ENCODE measurements around the gene PLD6.
"Not testable (repeated sequence)": the region's sequence is repeated elsewhere in the genome, so short reads cannot be mapped to it uniquely, and the experiment has no call there.

Gene PLD6

GRCh38 chr17:17172001-17172939, 33.9 kb downstream of the PLD6 start:
- no peak for DNase-seq

DNA sequence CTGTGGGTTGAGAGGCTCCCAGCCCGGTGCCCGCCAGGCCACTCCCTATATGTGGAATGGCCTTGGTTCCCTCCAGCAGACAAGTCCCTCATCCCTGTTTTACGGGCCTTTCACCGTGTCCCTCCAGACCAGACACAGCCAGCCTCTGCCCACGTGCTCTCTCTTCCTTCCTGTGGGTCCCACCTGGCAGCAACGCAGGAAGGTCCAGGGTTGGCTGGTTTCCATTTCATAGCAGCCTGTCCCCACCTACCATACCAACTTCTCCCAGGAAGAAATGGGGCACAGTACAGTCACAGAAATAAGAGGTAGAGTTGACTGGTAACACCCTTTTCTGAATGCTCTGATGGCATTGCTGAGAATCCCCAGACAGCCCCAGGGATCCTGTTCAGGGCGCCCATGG, 34.9 kb downstream of the PLD6 start:
- DNase-seq = no peak

DNA sequence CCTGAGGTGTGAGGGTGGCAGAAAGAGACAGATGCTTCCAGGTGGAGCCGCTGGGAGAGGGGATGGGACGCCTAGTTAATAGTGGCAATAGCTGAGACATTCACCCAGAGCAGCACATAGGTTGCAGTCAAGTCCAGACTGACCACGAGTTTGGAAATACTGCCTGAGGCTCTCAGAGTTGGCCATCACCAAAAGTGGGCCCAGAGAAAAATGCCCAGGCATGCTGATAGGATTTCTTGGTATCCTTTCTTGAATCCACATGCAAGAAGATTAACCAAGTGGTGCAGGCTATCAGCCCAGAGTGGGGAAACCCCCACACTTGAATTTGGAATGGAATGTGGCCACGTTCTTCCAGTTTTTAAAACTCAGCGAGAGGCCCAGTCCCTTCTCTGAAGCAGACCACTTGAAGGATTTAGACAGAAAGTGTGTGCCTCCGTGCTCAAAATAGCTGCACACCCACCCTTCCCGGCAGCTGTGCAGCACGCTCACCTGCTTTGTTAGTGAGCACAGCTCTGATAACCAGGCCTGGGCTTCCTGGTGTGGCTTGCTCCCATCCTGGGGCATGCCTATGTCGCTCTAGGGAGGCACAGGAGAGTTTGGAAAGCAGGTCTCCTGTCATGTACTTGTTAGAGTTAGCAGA, 35.7 kb downstream of the PLD6 start:
- DNase-seq = no peak

DNA sequence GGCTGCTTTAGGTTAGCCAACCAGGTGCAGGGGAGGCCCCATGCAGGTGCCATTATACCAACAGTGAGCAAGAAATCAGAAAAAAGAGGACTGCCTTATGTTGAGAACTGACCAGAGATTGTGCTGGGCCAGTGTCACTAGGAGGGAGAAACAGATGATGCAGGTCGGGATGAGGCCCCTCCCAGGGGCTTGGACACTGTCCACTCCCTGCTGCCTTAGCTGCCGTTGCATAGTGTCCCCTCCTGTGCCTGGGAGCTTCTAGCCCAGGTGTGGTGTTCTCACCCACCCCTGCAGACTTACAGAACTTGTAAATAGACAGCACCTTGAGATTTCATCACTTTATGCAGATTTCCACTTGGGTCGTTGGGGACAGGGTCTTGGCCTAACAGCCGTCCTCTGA, 36.7 kb downstream of the PLD6 start:
- DNase-seq = no peak

DNA sequence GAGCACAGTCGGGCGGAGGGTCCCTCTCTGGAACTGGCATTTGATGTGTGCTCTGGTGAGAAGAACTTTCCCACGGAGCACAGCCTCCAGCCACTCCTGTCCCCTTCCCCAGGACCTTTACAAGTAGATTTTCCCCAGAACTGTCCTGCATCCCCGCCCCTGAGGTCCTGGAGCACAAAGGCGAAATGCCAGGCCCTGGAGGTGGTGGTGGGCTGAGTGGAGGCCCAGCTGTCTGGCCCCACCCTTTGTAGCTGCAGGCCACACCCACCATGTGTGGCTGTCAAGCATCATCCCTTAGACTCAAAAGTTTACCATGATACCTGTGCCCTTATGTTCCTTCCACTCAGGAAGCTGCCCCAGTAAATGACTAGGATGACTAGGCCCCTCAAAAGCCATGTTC, 37.7 kb downstream of the PLD6 start:
- no peak for DNase-seq

DNA sequence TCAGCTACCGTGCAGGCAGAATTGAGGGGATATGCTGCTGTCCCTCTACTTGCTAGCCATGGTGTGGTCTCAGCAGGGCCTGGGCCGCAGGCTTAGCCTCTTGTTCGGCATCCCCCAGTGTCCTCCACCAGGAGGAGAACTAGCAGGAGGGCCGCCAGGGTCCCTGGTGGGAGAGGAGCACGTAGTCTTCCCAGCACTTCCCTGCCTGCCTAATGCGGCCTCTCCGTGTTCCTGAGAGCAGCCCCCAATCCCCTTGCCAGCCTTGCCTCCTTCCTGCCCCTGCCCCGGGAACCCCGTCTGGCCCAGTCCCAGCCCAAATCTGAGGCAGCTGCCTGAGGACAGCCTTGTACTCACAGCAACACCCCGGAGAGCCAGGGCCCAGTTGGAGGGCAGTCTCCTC, 38.1 kb downstream of the PLD6 start:
- no peak for DNase-seq

GRCh38 chr17:17167356-17167755, 38.8 kb downstream of the PLD6 start:
- no peak for DNase-seq

DNA sequence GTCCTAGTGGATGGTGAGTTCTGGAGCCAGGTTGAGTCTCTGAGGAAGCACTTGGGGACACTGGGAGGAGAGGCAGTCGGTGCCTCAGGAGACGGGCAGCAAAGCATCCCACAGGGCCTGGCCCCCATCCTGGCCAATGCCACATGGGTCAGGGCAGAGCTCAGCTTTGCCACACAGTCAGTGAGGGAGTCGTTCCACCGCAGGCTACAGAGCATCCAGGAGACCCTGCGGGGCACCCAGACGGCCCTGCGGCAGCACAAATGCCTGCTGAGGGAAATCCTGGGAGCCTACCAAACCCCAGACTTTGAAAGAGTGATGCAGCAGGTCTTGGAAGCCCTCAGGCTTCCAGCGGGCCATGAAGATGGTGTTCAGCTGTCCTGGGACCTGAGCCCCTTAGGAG, 39.7 kb downstream of the PLD6 start:
- no peak for DNase-seq

DNA sequence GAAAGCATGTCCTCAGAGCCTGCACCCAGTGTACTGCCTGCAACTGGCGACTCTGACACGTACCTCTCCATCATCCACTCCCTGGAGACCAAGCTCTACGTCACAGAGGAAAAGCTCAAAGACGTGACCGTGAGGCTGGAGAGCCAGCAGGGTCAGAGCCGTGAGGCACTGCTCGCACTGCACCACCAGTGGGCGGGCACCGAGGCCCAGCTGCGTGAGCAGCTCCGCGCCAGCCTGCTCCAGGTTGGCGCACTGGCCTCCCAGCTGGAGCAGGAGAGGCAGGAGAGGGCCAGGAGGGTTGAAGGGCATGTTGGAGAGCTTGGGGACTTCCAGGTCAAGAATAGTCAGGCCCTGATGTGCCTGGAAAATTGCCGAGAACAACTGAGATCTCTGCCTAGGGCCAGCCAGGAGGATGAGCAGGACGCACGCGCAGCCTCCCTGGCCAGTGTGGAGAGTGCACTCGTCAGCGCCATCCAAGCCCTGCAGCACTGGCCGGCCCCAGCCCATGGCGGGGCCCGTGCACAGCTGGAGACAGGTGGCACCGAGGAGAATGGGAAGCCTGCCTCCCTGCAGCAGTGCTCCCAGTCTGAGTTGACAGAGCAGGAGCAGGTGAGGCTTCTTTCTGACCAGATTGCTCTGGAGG, 40.3 kb downstream of the PLD6 start:
- DNase-seq = no peak

DNA sequence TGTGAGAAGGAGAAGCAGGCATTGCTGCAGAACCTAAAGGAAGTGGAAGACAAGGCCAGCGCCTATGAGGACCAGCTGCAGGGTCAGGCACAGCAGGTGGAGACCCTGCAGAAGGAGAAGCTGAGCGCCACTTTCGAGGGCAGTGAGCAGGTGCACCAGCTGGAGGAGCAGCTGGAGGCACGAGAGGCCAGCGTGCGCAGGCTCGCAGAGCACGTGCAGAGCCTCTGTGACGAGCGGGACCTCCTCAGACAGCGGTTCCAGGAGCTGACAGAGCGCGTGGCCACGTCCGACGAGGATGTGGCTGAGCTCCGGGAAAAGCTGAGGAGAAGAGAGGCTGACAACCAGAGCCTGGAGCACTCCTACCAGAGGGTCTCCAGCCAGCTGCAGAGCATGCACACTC, 41.5 kb downstream of the PLD6 start:
- DNase-seq = no peak

DNA sequence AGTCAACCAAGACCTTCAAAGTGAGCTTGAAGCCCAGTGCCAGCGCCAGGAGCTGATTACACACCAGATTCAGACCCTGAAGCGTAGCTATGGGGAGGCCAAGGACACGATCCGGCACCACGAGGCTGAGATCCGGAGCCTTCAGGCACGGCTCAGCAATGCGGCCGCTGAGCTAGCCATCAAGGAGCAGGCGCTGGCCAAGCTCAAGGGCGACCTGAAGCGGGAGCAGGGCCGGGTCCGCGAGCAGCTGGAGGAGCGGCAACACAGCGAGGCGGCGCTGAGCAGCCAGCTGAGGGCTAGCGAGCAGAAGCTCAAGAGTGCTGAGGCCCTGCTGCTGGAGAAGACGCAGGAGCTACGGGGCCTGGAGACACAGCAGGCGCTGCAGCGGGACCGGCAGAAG, 42.0 kb downstream of the PLD6 start:
- DNase-seq = no peak

- no peak for DNase-seq
Measured at GRCh38 chr17:17161759-17162158, 44.4 kb downstream of the PLD6 start.

DNA sequence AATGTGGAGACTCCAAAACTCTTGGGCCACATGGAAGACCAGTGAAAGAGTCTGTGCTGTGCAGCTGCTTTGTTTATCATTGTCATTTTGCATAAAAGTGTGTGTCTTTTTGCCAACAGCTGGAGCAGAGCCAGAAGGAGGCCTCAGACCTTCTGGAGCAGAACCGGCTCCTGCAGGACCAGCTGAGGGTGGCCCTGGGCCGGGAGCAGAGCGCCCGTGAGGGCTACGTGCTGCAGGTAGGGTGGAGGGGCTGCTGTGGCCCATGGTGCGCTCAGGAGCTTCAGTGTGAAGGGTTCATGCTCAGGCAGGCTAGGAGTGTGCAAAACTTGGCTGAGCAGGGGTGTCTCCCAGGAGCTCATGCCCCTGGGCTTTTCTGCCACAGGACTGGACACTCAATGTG, 45.0 kb downstream of the PLD6 start:
- no peak for DNase-seq

DNA sequence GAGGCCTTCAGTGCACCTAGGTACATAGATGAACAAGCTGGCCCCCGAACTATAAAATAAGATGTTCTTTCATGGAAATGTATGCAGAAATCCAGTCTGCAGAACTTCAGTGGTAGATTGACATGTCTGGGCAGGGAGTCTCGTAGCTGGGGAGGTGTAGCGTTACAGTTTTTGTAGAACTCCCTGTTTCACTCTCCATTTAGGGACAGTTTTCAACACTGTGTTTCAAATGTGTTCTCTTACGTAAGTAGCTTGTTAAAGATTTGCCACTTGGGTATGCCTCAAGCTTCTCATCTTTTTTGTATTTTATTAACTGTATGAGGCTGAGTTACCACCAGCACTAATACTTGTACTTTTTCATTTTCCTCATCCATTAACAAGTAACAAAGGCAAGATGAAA, 46.6 kb downstream of the PLD6 start:
- no peak for DNase-seq

DNA sequence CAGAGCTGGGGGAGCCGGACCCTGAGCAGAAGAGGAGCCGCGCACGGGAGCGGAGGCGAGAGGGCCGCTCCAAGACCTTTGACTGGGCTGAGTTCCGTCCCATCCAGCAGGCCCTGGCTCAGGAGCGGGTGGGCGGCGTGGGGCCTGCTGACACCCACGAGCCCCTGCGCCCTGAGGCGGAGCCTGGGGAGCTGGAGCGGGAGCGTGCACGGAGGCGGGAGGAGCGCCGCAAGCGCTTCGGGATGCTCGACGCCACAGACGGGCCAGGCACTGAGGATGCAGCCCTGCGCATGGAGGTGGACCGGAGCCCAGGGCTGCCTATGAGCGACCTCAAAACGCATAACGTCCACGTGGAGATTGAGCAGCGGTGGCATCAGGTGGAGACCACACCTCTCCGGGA, 47.6 kb downstream of the PLD6 start:
- not testable (repeated sequence) for DNase-seq

- no peak for DNase-seq
Measured at GRCh38 chr17:17157041-17157440, 49.1 kb downstream of the PLD6 start.

GRCh38 chr17:17156511-17156910, 49.6 kb downstream of the PLD6 start:
- no peak for DNase-seq

DNA sequence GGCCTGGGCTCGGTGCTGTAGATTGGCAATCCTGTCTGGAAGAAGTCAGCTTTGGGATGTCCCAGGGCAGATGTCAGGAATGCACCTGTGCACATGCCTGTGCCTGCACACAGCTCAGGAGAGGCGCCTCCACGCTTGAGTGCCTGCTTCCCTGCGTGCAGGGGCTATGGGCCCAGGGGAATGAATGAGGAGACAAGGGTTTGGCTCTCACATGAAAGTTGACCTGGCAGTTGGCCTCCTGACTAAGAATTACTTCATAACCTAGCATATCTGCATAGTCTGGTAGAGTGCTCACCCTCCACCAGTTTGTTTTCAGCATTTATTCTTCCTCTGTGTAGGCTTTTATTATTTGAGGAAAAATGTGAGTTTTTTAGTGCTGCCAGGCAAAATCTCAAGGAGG, 50.0 kb downstream of the PLD6 start:
- no peak for DNase-seq

DNA sequence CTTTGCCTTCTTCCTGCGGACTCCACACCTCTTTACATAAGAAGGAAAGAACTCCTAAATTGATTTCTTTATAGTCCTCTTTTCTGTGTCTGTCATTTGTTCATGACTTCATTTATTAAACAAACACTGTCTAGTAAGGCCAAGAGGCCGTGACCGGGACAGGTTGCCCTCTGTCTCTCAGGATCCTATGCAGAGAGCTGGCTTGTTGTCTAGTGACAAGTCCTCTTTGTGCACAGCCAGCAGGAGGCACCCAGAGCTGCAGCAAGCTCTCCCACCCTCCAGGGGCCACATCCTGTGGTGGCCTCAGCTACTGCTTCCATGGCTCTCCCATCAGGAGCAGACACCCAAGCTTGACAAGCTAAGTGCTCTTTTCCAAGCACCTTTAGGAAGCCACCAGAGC, 50.6 kb downstream of the PLD6 start:
- DNase-seq = no peak

- no peak for DNase-seq
Measured at GRCh38 chr17:17154981-17155380, 51.2 kb downstream of the PLD6 start.

DNA sequence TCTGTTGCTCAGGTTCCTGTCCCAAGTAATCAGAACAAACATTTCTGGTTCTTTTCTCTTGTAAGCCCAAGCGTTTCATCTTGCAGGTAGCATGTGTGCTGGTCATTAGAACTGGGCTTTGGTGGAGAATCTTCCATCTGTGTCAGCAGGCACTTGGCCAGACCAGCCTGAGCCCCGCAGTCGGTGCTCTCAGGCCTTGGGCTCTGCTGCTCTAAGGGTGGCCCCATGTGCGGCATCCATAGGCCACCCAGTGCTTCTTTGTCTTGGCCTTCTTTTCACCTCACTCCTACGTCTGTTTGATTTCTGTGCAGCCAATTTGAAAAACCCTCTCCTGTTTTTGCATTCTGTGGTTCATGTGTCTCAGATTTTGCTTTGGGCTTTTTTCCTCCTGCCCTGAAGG, 51.6 kb downstream of the PLD6 start:
- DNase-seq = no peak

GRCh38 chr17:17153709-17154108, 52.4 kb downstream of the PLD6 start:
- DNase-seq = no peak

DNA sequence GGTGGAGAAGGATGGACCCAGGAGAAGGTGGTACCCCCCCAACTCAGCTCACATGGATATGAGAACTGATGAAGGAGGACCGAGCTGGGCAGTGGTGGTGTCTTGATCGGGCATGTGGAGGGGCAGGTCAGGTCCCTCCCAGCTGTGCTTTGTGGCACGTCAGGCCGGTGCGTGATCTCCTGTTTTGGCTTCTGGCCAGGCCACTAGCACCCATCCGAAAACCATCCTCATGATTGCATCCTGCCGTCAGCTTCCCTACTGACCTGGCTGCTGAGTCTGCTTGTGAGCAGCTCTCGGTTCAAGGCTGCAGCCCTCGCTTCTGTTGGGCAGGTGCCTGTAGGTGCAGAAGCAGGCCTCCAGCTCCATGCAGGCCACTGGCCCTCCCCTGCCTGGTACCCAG, 53.1 kb downstream of the PLD6 start:
- no peak for DNase-seq

- DNase-seq = no peak
Measured at GRCh38 chr17:17152385-17152784, 53.7 kb downstream of the PLD6 start.

All from NCI-H187 treated with DMSO at 0.1 percent for 48 hours (cell line).